Measurements from ENCODE around the gene KDF1. TPM values are rescaled to one million over a fixed set of nuclear protein-coding genes. Genes with fewer than 3 reads are reported as not detected.

KDF1 gene
- total and polyA plus RNA-seq, 2 of the 13 experiments (the other 11 are each of a cell fraction or from before 2014, with no cell fraction given), result 1.9 to 4.9 TPM

DNA sequence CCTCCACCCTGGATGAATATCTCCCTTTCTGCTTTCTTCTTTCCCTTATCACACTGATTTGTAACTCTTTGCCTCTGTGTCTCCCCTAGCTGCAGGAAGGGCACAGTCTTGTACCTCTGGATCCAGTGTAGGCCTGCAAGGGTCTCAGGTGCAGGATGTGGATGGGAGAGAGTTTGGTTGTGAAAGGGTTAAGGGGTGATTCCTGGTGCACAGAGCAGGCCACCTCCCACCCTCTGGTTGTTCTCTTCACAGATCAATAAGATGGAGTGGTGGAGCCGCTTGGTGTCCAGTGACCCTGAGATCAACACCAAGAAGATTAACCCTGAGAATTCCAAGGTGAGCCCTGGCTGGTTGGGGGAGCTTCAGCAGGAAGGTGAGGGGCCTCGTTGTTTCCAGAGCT is 15.1 kb downstream of the KDF1 start (continued):
- TF ChIP-seq, protein P1, sequence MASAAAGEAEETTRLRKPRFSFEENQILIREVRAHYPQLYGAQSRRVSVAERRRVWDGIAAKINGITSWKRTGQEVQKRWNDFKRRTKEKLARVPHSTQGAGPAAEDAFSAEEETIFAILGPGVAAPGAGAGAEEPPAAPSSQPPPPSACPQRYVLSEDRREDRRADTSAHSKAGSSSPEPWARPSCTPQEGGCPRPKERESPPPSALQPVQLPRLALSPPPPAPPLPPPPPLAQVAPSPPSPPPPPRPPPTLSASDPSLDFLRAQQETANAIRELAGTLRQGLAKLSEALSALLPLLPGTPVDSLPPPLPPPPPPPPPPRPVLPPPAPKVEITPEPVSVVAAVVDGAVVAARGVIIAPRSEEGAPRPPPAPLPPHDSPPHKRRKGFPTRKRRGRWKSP (CRISPR knock-in tag; IDR thresholded peaks at IDR 0.05), result no peak
- peak; percentile 18; the same call in 1 of the 2 replicates for TF ChIP-seq CREM (IDR thresholded peaks at IDR 0.05)
- no peak for TF ChIP-seq CREM (CRISPR knock-in tag; IDR thresholded peaks at IDR 0.05)
- TF ChIP-seq GATAD2A (CRISPR knock-in tag; IDR thresholded peaks at IDR 0.05), result peak; percentile 49
- no peak for TF ChIP-seq ZNF746 (CRISPR knock-in tag; IDR thresholded peaks at IDR 0.05)
- TF ChIP-seq ZNF496 (CRISPR knock-in tag; IDR thresholded peaks at IDR 0.05; ENCODE audit: insufficient replicate concordance), result no peak
- TF ChIP-seq ONECUT2 (CRISPR knock-in tag; IDR thresholded peaks at IDR 0.05), result peak; percentile 91
- TF ChIP-seq ZKSCAN5 (CRISPR knock-in tag; IDR thresholded peaks at IDR 0.05), result no peak
- TF ChIP-seq ZNF552 (CRISPR knock-in tag; IDR thresholded peaks at IDR 0.05; ENCODE audit: borderline replicate concordance), result no peak
- TF ChIP-seq RFX3 (CRISPR knock-in tag; IDR thresholded peaks at IDR 0.05), result no peak
- TF ChIP-seq PAWR (CRISPR knock-in tag; IDR thresholded peaks at IDR 0.05; ENCODE audit: borderline replicate concordance), result no peak
- TF ChIP-seq ZNF607 (CRISPR knock-in tag; IDR thresholded peaks at IDR 0.05; ENCODE audit: borderline replicate concordance), result no peak
- TF ChIP-seq, protein P2, sequence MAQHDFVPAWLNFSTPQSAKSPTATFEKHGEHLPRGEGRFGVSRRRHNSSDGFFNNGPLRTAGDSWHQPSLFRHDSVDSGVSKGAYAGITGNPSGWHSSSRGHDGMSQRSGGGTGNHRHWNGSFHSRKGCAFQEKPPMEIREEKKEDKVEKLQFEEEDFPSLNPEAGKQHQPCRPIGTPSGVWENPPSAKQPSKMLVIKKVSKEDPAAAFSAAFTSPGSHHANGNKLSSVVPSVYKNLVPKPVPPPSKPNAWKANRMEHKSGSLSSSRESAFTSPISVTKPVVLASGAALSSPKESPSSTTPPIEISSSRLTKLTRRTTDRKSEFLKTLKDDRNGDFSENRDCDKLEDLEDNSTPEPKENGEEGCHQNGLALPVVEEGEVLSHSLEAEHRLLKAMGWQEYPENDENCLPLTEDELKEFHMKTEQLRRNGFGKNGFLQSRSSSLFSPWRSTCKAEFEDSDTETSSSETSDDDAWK (CRISPR knock-in tag; IDR thresholded peaks at IDR 0.05), result no peak
- no peak for TF ChIP-seq RFX5 (IDR thresholded peaks at IDR 0.05; ENCODE audit: low read depth, low read length)
- TF ChIP-seq, protein P3, sequence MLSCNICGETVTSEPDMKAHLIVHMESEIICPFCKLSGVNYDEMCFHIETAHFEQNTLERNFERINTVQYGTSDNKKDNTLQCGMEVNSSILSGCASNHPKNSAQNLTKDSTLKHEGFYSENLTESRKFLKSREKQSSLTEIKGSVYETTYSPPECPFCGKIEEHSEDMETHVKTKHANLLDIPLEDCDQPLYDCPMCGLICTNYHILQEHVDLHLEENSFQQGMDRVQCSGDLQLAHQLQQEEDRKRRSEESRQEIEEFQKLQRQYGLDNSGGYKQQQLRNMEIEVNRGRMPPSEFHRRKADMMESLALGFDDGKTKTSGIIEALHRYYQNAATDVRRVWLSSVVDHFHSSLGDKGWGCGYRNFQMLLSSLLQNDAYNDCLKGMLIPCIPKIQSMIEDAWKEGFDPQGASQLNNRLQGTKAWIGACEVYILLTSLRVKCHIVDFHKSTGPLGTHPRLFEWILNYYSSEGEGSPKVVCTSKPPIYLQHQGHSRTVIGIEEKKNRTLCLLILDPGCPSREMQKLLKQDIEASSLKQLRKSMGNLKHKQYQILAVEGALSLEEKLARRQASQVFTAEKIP (CRISPR knock-in tag; IDR thresholded peaks at IDR 0.05; ENCODE audit: borderline replicate concordance), result no peak
- no peak for TF ChIP-seq GTF3A (CRISPR knock-in tag; conservative IDR thresholded peaks at IDR 0.05)
- TF ChIP-seq SRSF9 (IDR thresholded peaks at IDR 0.05; ENCODE audit: borderline replicate concordance, insufficient read depth, low read depth, low read length, poor library complexity, severe bottlenecking), result no peak
- TF ChIP-seq ZNF768 (CRISPR knock-in tag; IDR thresholded peaks at IDR 0.05), result no peak
- TF ChIP-seq KLF11 (CRISPR knock-in tag; IDR thresholded peaks at IDR 0.05), result no peak
- no peak for TF ChIP-seq SRSF4 (IDR thresholded peaks at IDR 0.05; ENCODE audit: low read depth, low read length, poor library complexity, severe bottlenecking)
- no peak for TF ChIP-seq MXD4 (CRISPR knock-in tag; IDR thresholded peaks at IDR 0.05)
- TF ChIP-seq TOPORS (CRISPR knock-in tag; IDR thresholded peaks at IDR 0.05), result no peak
- TF ChIP-seq ZNF468 (CRISPR knock-in tag; IDR thresholded peaks at IDR 0.05), result no peak
- TF ChIP-seq, protein P4, sequence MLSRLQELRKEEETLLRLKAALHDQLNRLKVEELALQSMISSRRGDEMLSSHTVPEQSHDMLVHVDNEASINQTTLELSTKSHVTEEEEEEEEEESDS (CRISPR knock-in tag; IDR thresholded peaks at IDR 0.05; ENCODE audit: borderline replicate concordance), result no peak
